ENCODE results near the gene ANXA2.
"Not testable (repeated sequence)": the region's sequence is repeated elsewhere in the genome, so short reads cannot be mapped to it uniquely, and the experiment has no call there.

The ANXA2 gene

GRCh38 chr15:60397772-60398445 lies at the start of gene ANXA2:
ANXA2 (minus strand) TSS chr15:60397986; CDS start chr15:60386075, 11,911 bp downstream.
- peak; percentile 76 for DNase-seq

DNA sequence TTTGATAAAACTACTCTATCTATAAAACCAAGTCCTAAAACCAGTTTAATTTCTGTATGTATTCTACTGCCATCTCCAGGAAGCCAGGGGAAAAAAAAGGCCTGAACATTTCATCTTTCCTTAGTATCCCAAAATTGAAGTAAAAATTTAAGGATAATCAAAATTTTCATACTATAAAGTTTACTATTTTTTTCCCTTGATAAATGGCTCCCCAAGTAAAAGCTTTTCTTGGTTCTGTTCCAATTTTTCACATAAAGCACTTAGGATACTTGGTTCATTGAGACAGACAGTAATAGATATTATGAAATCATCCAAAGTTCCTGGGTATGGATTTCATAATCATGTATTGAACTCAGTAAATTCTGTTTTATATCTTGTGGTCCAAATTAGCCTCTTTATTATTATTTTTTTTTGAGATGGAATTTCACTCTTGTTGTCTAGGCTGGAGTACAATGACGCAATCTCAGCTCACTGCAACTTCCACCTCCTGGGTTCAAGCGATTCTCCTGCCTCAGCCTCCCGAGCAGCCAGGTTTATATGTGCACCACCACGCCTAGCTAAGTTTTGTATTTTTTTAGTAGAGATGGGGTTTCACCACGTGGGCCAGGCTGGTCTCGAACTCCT lies 46.6 kb upstream of the ANXA2 start:
- no peak for DNase-seq

- DNase-seq = peak; percentile 11
These were observed 45.0 kb upstream of the ANXA2 start for GRCh38 chr15:60442763-60443162.

DNA sequence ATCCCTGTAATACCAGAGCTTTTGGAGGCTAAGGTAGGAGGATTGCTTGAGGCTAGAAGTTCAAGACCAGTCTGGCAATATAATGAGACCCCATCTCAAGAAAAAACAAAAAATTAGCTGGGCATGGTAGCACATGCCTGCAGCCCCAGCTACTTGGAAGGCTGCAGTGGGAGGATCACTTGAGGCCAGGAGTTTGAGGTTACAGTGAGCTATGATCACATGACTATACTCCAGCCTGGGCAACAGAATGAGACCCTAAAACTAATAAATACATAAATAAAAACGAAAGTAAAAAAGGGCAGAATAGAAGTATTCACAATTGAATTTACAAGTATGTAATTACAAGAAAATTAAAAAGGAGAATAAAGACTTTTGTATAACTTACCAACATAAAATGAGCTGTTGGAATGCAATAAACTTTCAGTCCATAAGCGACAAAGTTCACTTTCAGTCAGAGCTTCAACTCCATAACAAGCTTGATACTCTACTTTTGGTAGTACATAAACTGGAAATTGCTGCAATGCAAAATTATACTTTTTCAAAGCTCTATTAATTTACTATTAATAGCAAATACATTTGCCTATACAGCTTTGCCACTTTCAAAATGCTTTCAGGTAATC lies 44.4 kb upstream of the ANXA2 start:
- no peak for DNase-seq

DNA sequence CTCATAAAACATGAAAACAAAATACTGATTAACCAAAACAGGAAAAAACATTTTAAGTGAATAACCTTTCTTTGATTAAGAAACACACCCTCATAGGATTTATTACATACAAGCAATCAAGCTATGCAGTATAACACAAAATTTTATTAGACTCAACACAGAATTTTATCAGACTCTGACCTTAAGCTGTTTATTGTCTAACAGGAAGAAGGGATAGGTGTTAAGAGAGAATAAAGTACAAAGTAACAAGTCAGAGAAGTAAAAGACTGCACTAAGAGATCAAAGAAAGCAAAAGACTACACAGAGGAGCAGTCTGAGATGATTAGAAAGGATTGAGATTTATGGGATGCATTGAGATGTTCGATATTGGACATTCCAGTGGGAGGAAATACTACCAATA lies 43.5 kb upstream of the ANXA2 start:
- DNase-seq = no peak

- no peak for DNase-seq
These were observed 40.9 kb upstream of the ANXA2 start for GRCh38 chr15:60438646-60439045.

- no peak for DNase-seq
These were observed 31.1 kb upstream of the ANXA2 start for GRCh38 chr15:60428935-60429334.

GRCh38 chr15:60426870-60427508 lies 29.2 kb upstream of the ANXA2 start:
- DNase-seq = no peak

DNA sequence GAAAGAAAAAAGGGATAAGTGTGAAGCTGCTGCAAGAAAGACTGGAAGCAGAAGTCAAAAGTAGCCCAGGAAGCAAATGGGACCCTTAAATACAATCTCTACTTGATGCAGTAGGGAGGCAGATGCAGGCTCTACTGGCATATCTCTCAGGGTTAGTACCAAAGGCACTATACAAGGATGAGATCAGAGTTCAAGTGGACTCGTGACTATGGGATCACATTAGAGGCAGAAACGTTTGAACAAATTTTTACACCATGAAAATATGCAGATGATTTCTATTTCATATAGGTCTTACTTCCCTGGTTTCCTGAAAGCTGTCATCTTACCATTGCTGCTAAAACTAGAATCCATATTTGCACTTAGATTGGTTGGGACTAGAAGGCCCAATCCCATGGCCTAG lies 27.7 kb upstream of the ANXA2 start:
- DNase-seq = no peak

- no peak for DNase-seq
These were observed 26.2 kb upstream of the ANXA2 start for GRCh38 chr15:60424006-60424405.

- no peak for DNase-seq
These were observed 25.8 kb upstream of the ANXA2 start for GRCh38 chr15:60423537-60423936.

DNA sequence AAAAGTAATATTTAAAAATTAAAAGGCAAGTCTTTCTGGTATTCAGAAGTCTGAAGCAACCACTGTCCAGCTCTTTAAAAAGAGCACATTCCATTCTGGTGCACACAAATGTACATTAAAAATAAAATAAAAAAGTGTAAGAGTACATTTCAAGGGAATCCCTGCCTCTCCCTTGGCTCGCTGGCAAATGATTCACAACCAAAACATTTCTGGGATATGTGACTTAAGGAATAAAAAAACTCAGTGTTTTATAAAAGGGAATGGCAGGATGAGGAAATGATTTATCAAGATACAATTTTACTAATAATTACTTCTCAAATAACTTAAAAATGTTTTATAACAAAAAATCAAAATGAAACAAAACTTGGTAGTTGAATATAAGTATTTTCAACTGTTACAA lies 23.8 kb upstream of the ANXA2 start:
- no peak for DNase-seq

DNA sequence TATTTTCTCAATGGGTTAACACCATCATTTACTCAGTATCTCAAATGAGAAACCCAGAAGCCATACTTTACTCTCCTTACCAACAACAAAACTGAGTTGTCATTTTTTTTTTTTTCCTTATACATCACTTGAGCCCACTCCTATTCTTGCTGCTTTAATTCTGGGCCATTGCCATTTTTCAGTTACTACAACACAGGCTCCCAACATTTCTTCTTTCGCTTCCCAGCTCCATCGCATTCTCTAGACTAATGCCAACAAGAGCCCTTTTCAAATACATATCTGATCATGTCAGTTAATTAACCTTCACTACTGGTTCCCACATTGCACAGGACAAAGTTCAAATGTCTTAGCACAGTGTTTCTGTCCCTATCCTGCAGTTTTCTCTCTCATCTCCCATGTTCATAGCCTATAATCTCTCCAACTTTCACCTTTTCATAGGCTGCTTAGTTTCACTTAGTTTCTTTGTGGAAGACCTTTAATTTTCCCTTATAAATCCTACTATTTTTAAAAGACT lies 22.5 kb upstream of the ANXA2 start:
- DNase-seq = no peak

GRCh38 chr15:60419753-60420152 lies 22.0 kb upstream of the ANXA2 start:
- DNase-seq = peak; percentile 67

GRCh38 chr15:60418096-60418495 lies 20.3 kb upstream of the ANXA2 start:
- DNase-seq = no peak

DNA sequence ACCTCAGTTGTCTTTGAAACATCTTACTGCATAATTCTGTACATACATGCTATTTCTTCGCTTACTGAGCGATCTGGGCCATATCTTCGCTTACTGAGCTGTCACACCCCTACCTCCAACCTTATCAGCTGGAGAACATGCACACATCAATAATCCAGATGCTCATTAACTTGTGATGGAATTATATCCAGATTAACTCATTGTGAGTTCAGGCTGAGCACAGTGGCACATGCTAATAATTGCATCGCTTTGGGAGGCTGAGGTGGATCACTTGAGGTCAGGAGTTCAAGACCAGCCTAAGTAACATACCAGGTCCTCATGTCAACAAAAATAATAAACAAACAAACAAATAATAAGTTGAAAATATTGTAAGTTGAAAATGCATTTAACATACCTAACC lies 19.3 kb upstream of the ANXA2 start:
- DNase-seq = peak; percentile 45

DNA sequence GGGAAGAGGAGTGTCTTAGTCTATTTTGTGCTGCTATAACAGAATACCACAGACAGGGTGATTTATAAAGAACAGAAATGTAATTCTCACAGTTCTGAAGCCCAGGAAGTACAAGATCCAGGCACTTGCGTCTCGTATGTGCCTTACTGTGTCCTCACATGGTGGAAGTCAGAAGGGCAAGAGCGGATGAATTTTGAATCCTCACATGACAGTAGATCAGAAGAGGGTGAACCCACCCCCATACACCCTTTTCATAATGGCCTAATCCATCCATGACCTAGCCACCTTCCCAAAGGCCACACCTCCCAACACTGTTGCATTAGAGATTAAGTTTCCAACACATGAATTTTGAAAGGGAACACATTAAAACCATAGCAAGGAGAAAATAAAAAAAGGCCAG lies 18.7 kb upstream of the ANXA2 start:
- no peak for DNase-seq

DNA sequence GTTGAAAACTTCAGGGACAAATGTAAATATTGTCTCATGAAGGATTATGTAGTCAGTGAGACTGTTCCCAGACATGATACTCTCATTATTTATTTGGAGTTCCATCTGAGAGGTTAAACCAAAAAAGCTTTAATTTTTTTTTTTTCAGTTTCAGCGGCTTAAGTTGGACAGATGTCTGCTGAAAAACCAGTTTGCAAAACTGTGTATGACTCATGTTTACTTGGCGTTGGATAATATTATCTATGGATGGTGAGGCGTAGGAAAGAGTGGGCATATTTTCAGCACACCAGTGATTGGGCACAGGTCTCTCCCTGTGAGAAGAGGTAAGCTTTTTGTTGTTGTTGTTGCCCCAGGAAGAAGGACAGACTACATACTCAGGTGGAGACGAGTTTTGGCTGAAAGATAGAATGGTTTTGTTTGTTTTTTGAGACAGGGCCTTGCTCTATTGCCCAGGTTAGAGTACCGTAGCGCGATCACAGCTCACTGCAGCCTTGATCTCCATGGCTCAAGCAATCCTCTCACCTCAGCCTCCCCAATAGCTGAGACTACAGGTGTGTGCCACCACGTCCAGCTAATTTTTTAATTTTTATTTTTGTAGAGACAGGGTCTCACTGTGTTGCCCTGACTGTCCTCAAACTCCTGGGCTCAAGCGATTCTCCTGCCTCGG lies 16.4 kb upstream of the ANXA2 start:
- no peak for DNase-seq

DNA sequence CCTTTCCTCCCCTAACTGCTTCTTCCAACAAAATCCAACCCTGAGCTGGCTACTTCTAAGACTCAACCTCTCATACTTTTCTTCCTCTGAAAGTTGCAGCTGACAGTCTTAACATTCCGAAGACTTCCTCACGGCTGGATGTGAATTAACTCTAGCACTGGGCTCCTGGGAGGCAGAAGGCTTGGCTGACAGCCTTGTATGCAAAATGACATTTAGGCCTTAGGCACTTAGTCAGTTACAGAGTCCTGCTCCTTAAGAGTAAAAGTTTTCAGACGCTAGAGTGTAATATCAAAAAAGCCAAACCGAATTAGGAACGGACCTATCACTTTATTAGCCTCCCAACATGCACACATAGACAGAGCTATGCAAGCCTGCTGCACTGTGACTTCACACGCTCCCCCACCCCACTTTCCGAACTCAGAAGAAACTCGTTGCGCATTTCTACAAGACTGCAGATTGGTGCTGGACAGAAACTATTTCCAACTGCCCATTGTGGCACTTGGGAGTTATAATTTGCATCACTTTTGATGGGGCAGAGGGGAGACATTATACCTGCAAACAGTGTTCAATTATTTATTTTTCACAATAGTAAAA lies 15.5 kb upstream of the ANXA2 start:
- no peak for DNase-seq

DNA sequence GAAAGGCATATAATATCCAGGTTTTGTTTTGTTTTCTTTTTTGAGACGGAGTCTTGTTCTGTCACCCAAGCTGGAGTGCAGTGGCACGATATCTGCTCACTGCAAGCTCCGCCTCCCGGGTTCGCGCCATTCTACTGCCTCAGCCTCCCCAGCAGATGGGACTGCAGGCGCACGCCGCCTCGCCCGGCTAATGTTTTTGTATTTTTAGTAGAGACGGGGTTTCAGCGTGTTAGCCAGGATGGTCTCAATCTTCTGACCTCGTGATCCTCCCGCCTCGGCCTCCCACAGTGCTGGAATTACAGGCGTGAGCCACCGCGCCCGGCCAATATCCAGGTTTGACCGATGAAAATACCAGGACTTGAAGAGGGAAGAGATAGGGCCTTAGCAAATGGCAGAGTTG lies 15.0 kb upstream of the ANXA2 start:
- not testable (repeated sequence) for DNase-seq

DNA sequence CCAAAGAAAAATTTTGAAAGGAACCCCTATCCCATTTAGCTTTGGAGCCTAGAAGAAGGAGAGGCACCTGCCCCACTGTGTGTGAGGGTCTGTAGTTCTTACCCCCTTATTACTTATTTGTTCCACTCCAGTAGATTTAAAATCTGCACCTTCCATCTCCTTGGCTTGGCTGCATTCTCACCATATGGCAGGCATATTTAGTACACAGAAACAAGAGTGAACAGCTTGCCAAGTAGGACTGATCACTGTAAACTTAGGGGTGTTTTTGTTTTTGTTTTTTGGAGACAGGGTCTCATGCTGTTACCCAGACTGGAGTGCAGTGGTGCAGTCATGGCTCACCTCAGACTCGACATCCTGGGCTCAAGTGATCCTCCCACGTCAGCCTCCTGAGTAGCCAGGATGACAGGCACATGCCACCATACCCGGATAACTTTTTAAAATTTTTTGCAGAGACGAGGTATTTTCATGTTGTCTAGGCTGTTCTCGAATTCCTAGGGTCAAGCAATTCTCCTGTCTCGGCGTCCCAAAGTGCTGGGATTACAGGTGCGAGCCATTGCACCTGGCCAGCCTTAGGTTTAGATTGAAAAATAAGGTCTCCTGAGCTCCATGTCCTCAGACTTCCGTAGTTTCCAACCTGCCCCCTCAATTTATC lies 14.1 kb upstream of the ANXA2 start:
- peak; percentile 85 for DNase-seq

GRCh38 chr15:60410350-60410749 lies 12.6 kb upstream of the ANXA2 start:
- not testable (repeated sequence) for DNase-seq

Data from NCI-H82 (cell line).